Fibroblast of lung (primary cell): ENCODE data around the gene RGS5.

ENCODE experiments used
- EZH2 ChIP-seq: IDR thresholded peaks from 2 replicates; pipeline ENCODE4 v1.5.1; 2012; ENCODE audit warnings: low read length, control low read depth, mild to moderate bottlenecking; ENCODE audit errors: missing control alignments
- TF ChIP-seq, protein P1 (sequence below), 2 donors: IDR thresholded peaks in 1 of 2; conservative IDR thresholded peaks in 1 of 2; 1 replicate in 1 of 2; 2 replicates in 1 of 2; pipeline ENCODE4 v1.5.1; 2011 to 2012; ENCODE audit warnings: low read length in 2 of 2, control low read depth in 1 of 2, inconsistent platforms in 1 of 2, low read depth in 1 of 2, mild to moderate bottlenecking in 1 of 2

DNA sequence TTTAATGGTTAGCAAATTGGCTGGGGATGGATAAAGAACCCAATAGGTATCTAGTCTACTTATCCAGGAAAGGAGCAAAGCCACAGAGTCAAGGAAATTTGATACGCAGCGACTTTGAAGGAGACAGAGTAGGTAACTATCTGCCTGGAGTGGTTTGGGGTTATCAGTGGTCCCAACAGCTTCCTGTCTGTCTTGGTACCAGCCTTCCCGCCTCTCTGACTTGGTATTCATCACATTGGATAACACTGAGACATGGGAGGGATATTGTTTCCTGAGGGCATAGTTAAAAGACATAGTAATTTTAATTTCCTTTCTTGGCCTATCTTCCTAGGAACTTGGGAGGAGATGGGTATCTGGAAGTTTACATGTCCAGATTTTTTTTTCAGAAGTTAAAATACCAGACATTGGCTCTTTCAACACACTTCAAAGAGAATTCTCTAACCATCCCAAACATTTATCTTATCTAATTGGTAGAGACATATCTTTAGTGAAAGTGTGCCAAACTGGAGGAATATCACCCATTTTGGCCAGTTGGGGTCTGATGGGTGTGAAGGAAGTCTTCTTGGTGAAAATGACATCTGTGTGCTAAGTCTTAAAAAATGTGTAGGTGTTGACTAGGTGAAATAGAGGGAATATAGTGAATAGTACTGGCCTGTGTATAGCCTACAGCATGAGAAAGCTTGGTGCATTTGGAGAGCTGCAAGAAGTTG, 65.0 kb downstream of the RGS5 start:
- no peak for TF ChIP-seq EZH2
- TF ChIP-seq, protein P1, sequence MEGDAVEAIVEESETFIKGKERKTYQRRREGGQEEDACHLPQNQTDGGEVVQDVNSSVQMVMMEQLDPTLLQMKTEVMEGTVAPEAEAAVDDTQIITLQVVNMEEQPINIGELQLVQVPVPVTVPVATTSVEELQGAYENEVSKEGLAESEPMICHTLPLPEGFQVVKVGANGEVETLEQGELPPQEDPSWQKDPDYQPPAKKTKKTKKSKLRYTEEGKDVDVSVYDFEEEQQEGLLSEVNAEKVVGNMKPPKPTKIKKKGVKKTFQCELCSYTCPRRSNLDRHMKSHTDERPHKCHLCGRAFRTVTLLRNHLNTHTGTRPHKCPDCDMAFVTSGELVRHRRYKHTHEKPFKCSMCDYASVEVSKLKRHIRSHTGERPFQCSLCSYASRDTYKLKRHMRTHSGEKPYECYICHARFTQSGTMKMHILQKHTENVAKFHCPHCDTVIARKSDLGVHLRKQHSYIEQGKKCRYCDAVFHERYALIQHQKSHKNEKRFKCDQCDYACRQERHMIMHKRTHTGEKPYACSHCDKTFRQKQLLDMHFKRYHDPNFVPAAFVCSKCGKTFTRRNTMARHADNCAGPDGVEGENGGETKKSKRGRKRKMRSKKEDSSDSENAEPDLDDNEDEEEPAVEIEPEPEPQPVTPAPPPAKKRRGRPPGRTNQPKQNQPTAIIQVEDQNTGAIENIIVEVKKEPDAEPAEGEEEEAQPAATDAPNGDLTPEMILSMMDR (conservative IDR thresholded peaks at IDR 0.05 in 1 of 2, IDR thresholded peaks at IDR 0.05 in 1 of 2; ENCODE audit: low read depth in 1 of 2, low read length in 2 of 2), result no peak
